HPDE6-E6E7 (cell line): Measurements from ENCODE around the gene DOP1B.
"Not testable (repeated sequence)": the region's sequence is repeated elsewhere in the genome, so short reads cannot be mapped to it uniquely, and the experiment has no call there.

Source experiments
- DNase-seq: peaks from one replicate; pipeline ENCODE4 v3.0.0; 2011; ENCODE audit warnings: missing footprints; ENCODE audit errors: extremely low spot score

DOP1B gene

GRCh38 chr21:36156815-36157670, at the start of gene DOP1B:
TSS of gene DOP1B (plus strand) at chr21:36156824. CDS start at chr21:36164734, 7,910 bp downstream.
- peak; percentile 15 for DNase-seq

GRCh38 chr21:36109868-36110267, 46.8 kb upstream of the DOP1B start:
- no peak for DNase-seq

- DNase-seq = no peak
These were observed 45.4 kb upstream of the DOP1B start for GRCh38 chr21:36111238-36111637.

- no peak for DNase-seq
These were observed 42.8 kb upstream of the DOP1B start for GRCh38 chr21:36113647-36114428.

- no peak for DNase-seq
These were observed 41.4 kb upstream of the DOP1B start for GRCh38 chr21:36115138-36115730.

- DNase-seq = no peak
These were observed 39.3 kb upstream of the DOP1B start for GRCh38 chr21:36117286-36117741.

GRCh38 chr21:36120304-36120888, 36.2 kb upstream of the DOP1B start:
- no peak for DNase-seq

GRCh38 chr21:36122977-36123376, 33.6 kb upstream of the DOP1B start:
- DNase-seq = no peak

- DNase-seq = no peak
These were observed 32.2 kb upstream of the DOP1B start for GRCh38 chr21:36124395-36124794.

GRCh38 chr21:36125512-36126207, 31.0 kb upstream of the DOP1B start:
- DNase-seq = peak; percentile 39

- DNase-seq = no peak
These were observed 30.4 kb upstream of the DOP1B start for GRCh38 chr21:36126208-36126565.

GRCh38 chr21:36126621-36127110, 30.0 kb upstream of the DOP1B start:
- DNase-seq = peak; percentile 51

GRCh38 chr21:36127250-36127904, 29.2 kb upstream of the DOP1B start:
- DNase-seq = no peak

- DNase-seq = no peak
These were observed 28.6 kb upstream of the DOP1B start for GRCh38 chr21:36127977-36128376.

- DNase-seq = no peak
These were observed 27.4 kb upstream of the DOP1B start for GRCh38 chr21:36129219-36129618.

- DNase-seq = not testable (repeated sequence)
These were observed 26.2 kb upstream of the DOP1B start for GRCh38 chr21:36130414-36130762.

GRCh38 chr21:36130839-36131238, 25.8 kb upstream of the DOP1B start:
- DNase-seq = not testable (repeated sequence)

- DNase-seq = no peak
These were observed 23.9 kb upstream of the DOP1B start for GRCh38 chr21:36132696-36133095.

- peak; percentile 49 for DNase-seq
These were observed 21.7 kb upstream of the DOP1B start, which contains the start of gene CBR3 for GRCh38 chr21:36134803-36135390. TSS of gene CBR3 (plus strand) at chr21:36135079. CDS start at chr21:36135193, 114 bp downstream.

- DNase-seq = peak; percentile 54
These were observed 21.1 kb upstream of the DOP1B start for GRCh38 chr21:36135391-36136102.
